ENCODE results near the gene CBLN4. TPM values are rescaled to one million over a fixed set of nuclear protein-coding genes. Genes with fewer than 3 reads are reported as not detected.

CBLN4 gene
- total RNA-seq, 2 experiments from 2014 or later: not detected

DNA sequence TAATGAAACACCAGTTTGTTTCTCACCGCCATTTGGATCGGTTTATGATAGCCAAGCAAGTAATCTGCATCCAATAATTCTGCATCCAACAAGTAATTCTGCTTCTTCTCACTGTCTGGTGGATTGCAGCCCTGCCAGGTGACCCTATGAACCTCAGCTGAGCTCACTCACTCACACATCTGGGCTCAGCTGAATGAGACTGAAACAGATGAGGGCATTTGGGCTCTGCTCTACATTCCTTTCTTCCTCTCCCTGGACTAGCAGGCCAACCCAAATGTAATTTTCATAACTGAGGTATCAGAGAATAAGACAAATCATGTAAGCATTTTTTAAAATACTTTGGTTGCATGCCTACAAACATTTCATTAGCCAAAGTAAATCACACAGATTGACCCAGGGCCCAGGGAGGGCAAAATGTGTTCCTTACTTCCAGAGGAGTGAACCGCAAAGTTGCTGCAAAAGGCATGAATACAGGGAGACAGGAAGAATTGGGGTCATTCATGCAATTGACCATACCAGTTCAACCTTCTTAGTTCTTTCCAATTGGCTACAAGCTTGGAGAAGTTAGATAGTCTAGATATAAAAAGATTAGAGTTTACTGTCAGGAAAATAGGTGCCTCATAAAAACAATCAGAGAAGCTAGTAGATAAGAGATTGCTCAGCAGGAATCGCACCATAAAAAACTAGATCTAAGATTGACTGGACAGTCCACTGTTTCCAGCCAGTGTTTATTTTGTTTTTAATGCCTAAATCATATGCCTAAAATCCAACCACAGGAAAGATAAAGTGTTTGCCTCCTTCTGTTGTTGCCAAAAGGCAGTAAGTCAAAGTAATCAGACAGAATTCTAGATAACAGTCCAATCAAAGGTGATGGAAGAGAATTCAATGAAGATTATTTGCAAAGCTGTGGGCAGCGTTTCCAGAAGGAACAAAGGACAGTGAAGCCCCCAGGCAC lies 43.7 kb downstream of the CBLN4 start:
- no peaks in the 10 kb centered on the region for H4K20me1 ChIP-seq (ENCODE audit: insufficient read depth, low read length)
- DNase-seq (ENCODE audit: low spot score): no peak
- H2AFZ ChIP-seq (ENCODE audit: low read length): no peak overlapping the region
- H3K36me3 ChIP-seq (ENCODE audit: insufficient read depth, low read length): no peaks in the 10 kb centered on the region
- TF ChIP-seq EZH2phosphoT487 (IDR thresholded peaks at IDR 0.05; ENCODE audit: borderline replicate concordance, low read depth, low read length): no peak
- TF ChIP-seq, protein P1, sequence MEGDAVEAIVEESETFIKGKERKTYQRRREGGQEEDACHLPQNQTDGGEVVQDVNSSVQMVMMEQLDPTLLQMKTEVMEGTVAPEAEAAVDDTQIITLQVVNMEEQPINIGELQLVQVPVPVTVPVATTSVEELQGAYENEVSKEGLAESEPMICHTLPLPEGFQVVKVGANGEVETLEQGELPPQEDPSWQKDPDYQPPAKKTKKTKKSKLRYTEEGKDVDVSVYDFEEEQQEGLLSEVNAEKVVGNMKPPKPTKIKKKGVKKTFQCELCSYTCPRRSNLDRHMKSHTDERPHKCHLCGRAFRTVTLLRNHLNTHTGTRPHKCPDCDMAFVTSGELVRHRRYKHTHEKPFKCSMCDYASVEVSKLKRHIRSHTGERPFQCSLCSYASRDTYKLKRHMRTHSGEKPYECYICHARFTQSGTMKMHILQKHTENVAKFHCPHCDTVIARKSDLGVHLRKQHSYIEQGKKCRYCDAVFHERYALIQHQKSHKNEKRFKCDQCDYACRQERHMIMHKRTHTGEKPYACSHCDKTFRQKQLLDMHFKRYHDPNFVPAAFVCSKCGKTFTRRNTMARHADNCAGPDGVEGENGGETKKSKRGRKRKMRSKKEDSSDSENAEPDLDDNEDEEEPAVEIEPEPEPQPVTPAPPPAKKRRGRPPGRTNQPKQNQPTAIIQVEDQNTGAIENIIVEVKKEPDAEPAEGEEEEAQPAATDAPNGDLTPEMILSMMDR (conservative IDR thresholded peaks at IDR 0.05; ENCODE audit: low read length): no peak
- BruUV-seq (replicated peaks): no TSS peak
- H3K9me2 ChIP-seq (ENCODE audit: insufficient read depth, low read length): no peaks in the 10 kb centered on the region
- no peak overlapping the region for H3K27ac ChIP-seq (ENCODE audit: low read depth, low read length, poor library complexity, severe bottlenecking)
- ChIA-PET CTCF (ENCODE audit: unreplicated experiment) (no interaction called here), POLR2A (no interaction called here)
- intact Hi-C loops (cut with micrococcal nuclease; ENCODE audit: unreplicated experiment): no loop called here
- no peak overlapping the region for H3K4me3 ChIP-seq (ENCODE audit: low read depth, low read length, poor library complexity, severe bottlenecking)
- no peaks in the 10 kb centered on the region for H3K79me2 ChIP-seq (ENCODE audit: insufficient read depth, low read depth, low read length)
- H3K9me3 ChIP-seq (ENCODE audit: low read length): no peaks in the 10 kb centered on the region
- no peak overlapping the region for H3K4me2 ChIP-seq (ENCODE audit: low read length)
- H3K4me1 ChIP-seq (ENCODE audit: insufficient read depth, low read length, poor library complexity, severe bottlenecking): no peaks in the 10 kb centered on the region

- ChIA-PET POLR2A (no interaction called here), CTCF (ENCODE audit: unreplicated experiment) (no interaction called here)
- Histone ChIP-seq H3K4me1 (ENCODE audit: insufficient read depth, low read length, poor library complexity, severe bottlenecking) (no peaks in the 10 kb centered on the region), H2AFZ (ENCODE audit: low read length) (no peak overlapping the region), H3K4me2 (ENCODE audit: low read length) (no peak overlapping the region), H3K79me2 (ENCODE audit: insufficient read depth, low read depth, low read length) (no peaks in the 10 kb centered on the region), H3K9me3 (ENCODE audit: low read length) (no peaks in the 10 kb centered on the region), H3K27ac (ENCODE audit: low read depth, low read length, poor library complexity, severe bottlenecking) (no peak overlapping the region), H3K4me3 (ENCODE audit: low read depth, low read length, poor library complexity, severe bottlenecking) (no peak overlapping the region), H3K36me3 (ENCODE audit: insufficient read depth, low read length) (no peaks in the 10 kb centered on the region), H3K9me2 (ENCODE audit: insufficient read depth, low read length) (no peaks in the 10 kb centered on the region), H4K20me1 (ENCODE audit: insufficient read depth, low read length) (no peaks in the 10 kb centered on the region)
- intact Hi-C loops (cut with micrococcal nuclease; ENCODE audit: unreplicated experiment): no loop called here
- BruUV-seq (replicated peaks): no TSS peak
- TF ChIP-seq, protein P1 (conservative IDR thresholded peaks at IDR 0.05; ENCODE audit: low read length): no peak
- TF ChIP-seq EZH2phosphoT487 (IDR thresholded peaks at IDR 0.05; ENCODE audit: borderline replicate concordance, low read depth, low read length): no peak
- no peak for DNase-seq (ENCODE audit: low spot score)
These were observed 52.1 kb downstream of the CBLN4 start for GRCh38 chr20:55953201-55953600.

DNA sequence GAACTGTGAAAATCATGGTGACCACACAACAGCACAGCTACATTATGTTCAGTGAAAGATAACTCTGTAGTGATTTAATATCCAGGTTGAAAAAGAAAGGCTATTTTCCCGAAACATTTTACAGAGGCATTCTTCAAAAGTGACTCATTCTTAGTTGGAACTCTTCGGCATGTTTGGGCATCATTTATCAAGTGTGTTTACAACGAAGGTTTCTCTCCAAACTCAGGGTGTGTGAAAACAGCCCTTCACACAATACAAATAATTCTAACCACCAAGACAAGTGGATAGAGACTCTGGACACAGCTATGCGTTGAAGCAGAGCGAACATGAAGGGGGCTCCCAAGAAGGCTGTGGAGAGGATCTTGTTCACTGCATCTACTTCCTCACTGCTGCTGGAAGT lies 57.6 kb downstream of the CBLN4 start:
- no peak for DNase-seq (ENCODE audit: low spot score)
- H3K4me2 ChIP-seq (ENCODE audit: low read length): no peak overlapping the region
- no TSS peak for BruUV-seq (replicated peaks)
- no peak overlapping the region for H3K4me3 ChIP-seq (ENCODE audit: low read depth, low read length, poor library complexity, severe bottlenecking)
- H3K9me3 ChIP-seq (ENCODE audit: low read length): no peaks in the 10 kb centered on the region
- TF ChIP-seq, protein P1 (conservative IDR thresholded peaks at IDR 0.05; ENCODE audit: low read length): no peak
- no peak for TF ChIP-seq EZH2phosphoT487 (IDR thresholded peaks at IDR 0.05; ENCODE audit: borderline replicate concordance, low read depth, low read length)
- H4K20me1 ChIP-seq (ENCODE audit: insufficient read depth, low read length): no peaks in the 10 kb centered on the region
- no peaks in the 10 kb centered on the region for H3K79me2 ChIP-seq (ENCODE audit: insufficient read depth, low read depth, low read length)
- CTCF ChIA-PET (ENCODE audit: unreplicated experiment): no interaction called here
- no peaks in the 10 kb centered on the region for H3K9me2 ChIP-seq (ENCODE audit: insufficient read depth, low read length)
- no peaks in the 10 kb centered on the region for H3K36me3 ChIP-seq (ENCODE audit: insufficient read depth, low read length)
- intact Hi-C loops (cut with micrococcal nuclease; ENCODE audit: unreplicated experiment): no loop called here
- H3K4me1 ChIP-seq (ENCODE audit: insufficient read depth, low read length, poor library complexity, severe bottlenecking): no peaks in the 10 kb centered on the region
- no peak overlapping the region for H2AFZ ChIP-seq (ENCODE audit: low read length)
- no peak overlapping the region for H3K27ac ChIP-seq (ENCODE audit: low read depth, low read length, poor library complexity, severe bottlenecking)
- POLR2A ChIA-PET: interaction anchor here (1.5 kb wide), 1 partner anchor 10 kb away, joined by 3 read pairs; no protein-coding TSS in a partner anchor

Measured in OCI-LY7 (cell line).